ENCODE data around the gene ACBD4. TPM values are rescaled to one million over a fixed set of nuclear protein-coding genes. Genes with fewer than 3 reads are reported as not detected.
A peak's percentile ranks its signal among the peaks of the same experiment; 100 is the strongest.

Gene ACBD4
- total RNA-seq, 6 experiments from 2014 or later = 24.0 to 78.9 (median 56.9) TPM

DNA sequence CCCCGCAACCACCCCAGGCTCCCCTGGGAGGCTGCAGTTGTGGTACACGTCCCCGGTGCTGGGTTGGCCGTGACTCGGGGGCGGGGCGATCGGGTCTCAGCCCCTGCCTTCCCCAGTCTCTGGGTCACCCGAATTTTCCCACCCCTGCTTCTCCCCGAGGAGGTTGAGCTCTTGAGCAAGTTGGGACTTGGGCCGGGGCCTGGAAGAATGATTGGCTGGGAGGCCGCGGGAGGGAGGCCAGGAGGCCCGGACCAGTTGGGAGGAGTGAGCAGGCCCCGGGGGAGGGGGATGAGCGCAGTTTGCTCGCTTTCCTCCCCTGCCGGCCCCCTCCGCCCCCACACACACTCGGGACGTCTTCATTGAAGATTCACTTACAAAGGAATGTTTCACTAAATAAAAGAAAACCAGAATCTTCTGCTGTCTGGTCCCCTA, 8.3 kb downstream of the ACBD4 start:
- H3K9me3 ChIP-seq = no peaks in the 10 kb centered on the region
- TF ChIP-seq POLR2A (IDR thresholded peaks at IDR 0.05) = no peak
- TF ChIP-seq, protein P1, sequence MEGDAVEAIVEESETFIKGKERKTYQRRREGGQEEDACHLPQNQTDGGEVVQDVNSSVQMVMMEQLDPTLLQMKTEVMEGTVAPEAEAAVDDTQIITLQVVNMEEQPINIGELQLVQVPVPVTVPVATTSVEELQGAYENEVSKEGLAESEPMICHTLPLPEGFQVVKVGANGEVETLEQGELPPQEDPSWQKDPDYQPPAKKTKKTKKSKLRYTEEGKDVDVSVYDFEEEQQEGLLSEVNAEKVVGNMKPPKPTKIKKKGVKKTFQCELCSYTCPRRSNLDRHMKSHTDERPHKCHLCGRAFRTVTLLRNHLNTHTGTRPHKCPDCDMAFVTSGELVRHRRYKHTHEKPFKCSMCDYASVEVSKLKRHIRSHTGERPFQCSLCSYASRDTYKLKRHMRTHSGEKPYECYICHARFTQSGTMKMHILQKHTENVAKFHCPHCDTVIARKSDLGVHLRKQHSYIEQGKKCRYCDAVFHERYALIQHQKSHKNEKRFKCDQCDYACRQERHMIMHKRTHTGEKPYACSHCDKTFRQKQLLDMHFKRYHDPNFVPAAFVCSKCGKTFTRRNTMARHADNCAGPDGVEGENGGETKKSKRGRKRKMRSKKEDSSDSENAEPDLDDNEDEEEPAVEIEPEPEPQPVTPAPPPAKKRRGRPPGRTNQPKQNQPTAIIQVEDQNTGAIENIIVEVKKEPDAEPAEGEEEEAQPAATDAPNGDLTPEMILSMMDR (IDR thresholded peaks at IDR 0.05) = no peak
- H3K27ac ChIP-seq = peak overlapping the region; percentile 67 to 90 (median 68)
- H3K4me3 ChIP-seq = peak overlapping the region; percentile 30 to 54 (median 47)
- H3K4me1 ChIP-seq = peaks cover 0 to 18% (median 7%) of the 10 kb centered on the region in 4 donors
- H3K36me3 ChIP-seq = peaks cover 0 to 8% (median 0%) of the 10 kb centered on the region in 4 donors
- WGBS (ENCODE audit: insufficient coverage, low coverage, low lambda C conversion rate, missing lambda C conversion rate) = 6% methylated on average over 13 of the region's 21 CpGs
- intact Hi-C loops (cut with DNase I) = no loop called here
- no peaks in the 10 kb centered on the region for H3K27me3 ChIP-seq
- ATAC-seq (peak; percentile 2 to 18 (median 5)), DNase-seq (peak; percentile 72 to 91 (median 83))

DNA sequence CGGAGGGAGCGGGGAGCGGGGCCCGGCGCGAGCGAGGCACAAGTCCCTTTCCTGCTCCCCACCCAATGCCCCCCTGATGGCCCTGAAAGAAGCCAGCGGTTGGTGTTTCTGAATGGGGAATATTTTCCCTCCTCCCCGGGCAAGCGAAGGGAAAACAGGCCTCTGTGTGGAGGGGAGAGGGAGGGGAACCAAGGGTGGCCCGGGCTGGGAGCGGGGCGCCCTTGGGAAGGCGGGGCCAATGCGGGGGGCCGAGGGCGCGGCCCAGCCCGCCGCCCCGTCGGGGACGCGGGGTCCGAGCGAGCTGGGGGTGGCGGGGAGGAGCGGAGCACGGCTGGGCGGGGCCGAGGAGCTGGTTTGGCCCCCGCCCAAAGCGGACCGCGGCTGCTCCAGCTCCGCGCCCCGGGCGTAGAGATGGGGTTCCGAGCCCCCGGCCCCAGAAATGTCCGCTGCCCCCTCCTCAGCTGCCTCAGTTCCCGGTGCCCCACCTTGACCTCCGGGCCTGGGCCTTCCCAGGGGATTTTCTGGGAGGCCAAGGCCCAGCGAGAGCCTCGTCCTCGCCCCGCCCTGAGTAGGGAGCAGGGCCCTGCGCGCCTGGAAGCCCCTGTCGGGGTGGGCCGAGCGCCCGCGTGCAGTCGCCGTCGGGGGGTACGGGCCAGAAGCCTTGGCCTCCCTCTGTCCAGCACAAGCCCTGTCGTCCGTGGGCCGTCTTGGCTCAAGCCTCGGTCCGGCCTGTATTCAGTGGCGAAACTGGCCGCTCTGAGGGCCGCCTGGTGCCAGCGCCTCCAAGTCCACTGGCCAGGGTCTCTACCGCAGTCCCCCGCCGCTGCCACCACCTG, 8.9 kb downstream of the ACBD4 start:
- no peaks in the 10 kb centered on the region for H3K9me3 ChIP-seq
- peaks cover 0 to 17% (median 4%) of the 10 kb centered on the region in 4 donors for H3K4me1 ChIP-seq
- peak; percentile 45 for TF ChIP-seq POLR2A (IDR thresholded peaks at IDR 0.05)
- TF ChIP-seq, protein P1 (IDR thresholded peaks at IDR 0.05) = no peak
- peak overlapping the region; percentile 67 to 90 (median 68) for H3K27ac ChIP-seq
- DNase-seq (peak; percentile 66 to 73 (median 70)), ATAC-seq (peak; percentile 6 to 34 (median 18))
- peaks cover 0 to 8% (median 0%) of the 10 kb centered on the region in 4 donors for H3K36me3 ChIP-seq
- H3K27me3 ChIP-seq = no peaks in the 10 kb centered on the region
- H3K4me3 ChIP-seq = peak overlapping the region; percentile 30 to 54 (median 47)
- intact Hi-C loops (cut with DNase I) = no loop called here
- WGBS (ENCODE audit: insufficient coverage, low coverage, low lambda C conversion rate, missing lambda C conversion rate) = 3% methylated on average over 20 of the region's 71 CpGs

DNA sequence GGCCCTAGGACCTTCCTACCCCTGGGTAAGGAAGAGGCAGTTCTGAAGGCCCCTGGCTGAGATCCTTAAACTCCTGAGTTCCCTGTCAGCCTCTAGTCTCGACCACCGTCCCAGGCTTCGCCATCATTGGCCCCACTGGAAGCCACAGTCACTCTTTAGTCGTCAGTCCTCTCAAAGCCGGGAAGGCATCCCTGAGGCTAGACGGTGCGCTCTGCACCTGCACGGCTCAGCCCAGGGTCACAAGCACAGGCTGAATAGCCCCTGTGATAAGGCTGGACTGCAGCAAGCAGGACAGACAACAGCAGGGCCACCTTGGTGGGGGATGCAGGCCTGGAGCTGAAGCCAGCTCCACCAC, 9.5 kb downstream of the ACBD4 start:
- H3K4me3 ChIP-seq = peak overlapping the region; percentile 30 to 54 (median 47)
- no peak for TF ChIP-seq POLR2A (IDR thresholded peaks at IDR 0.05)
- TF ChIP-seq, protein P1 (IDR thresholded peaks at IDR 0.05) = no peak
- intact Hi-C loops (cut with DNase I) = no loop called here
- peaks cover 0 to 17% (median 4%) of the 10 kb centered on the region in 4 donors for H3K4me1 ChIP-seq
- no peaks in the 10 kb centered on the region for H3K9me3 ChIP-seq
- peaks cover 0 to 8% (median 0%) of the 10 kb centered on the region in 4 donors for H3K36me3 ChIP-seq
- ATAC-seq (no peak), DNase-seq (peak in 1 of 3 donors; percentile 44)
- peak overlapping the region; percentile 67 to 90 (median 68) for H3K27ac ChIP-seq
- 75% methylated on average over 4 of the region's 8 CpGs for WGBS (ENCODE audit: insufficient coverage, low coverage, low lambda C conversion rate, missing lambda C conversion rate)
- no peaks in the 10 kb centered on the region for H3K27me3 ChIP-seq

DNA sequence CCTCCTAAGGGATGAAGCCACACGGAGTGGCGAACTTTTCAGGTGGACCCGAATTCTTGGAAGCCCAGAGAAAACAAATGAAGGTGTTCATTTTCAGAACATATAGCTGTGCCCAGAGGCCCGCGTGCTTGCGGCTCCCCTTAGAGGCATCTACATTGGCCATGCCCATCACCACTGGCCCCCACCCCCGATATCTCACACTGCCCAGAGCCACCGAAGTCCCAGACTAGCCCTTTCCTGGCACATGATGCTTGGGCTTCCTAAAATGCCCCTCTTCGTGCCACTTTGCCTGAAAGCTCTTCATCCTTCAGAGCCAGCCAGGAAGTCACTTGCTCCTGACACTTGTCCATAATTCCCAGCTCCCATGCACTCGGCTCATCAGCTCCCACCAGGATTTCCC, 10.7 kb downstream of the ACBD4 start:
- Histone ChIP-seq H3K36me3 (peaks cover 0 to 5% (median 0%) of the 10 kb centered on the region in 4 donors), H3K27me3 (no peaks in the 10 kb centered on the region), H3K4me1 (peaks cover 0 to 21% (median 5%) of the 10 kb centered on the region in 4 donors), H3K9me3 (no peaks in the 10 kb centered on the region), H3K4me3 (no peak overlapping the region), H3K27ac (no peak overlapping the region)
- WGBS (ENCODE audit: insufficient coverage, low coverage, low lambda C conversion rate, missing lambda C conversion rate) = 72% methylated on average over 3 of the region's 10 CpGs
- DNase-seq = peak in 2 of 3 donors; percentile 24 to 57
- intact Hi-C loops (cut with DNase I) = no loop called here
- TF ChIP-seq POLR2A (IDR thresholded peaks at IDR 0.05) = no peak
- TF ChIP-seq, protein P1 (IDR thresholded peaks at IDR 0.05) = no peak
- ATAC-seq = no peak
